ENCODE data around the gene CDH15.

Gene CDH15

DNA sequence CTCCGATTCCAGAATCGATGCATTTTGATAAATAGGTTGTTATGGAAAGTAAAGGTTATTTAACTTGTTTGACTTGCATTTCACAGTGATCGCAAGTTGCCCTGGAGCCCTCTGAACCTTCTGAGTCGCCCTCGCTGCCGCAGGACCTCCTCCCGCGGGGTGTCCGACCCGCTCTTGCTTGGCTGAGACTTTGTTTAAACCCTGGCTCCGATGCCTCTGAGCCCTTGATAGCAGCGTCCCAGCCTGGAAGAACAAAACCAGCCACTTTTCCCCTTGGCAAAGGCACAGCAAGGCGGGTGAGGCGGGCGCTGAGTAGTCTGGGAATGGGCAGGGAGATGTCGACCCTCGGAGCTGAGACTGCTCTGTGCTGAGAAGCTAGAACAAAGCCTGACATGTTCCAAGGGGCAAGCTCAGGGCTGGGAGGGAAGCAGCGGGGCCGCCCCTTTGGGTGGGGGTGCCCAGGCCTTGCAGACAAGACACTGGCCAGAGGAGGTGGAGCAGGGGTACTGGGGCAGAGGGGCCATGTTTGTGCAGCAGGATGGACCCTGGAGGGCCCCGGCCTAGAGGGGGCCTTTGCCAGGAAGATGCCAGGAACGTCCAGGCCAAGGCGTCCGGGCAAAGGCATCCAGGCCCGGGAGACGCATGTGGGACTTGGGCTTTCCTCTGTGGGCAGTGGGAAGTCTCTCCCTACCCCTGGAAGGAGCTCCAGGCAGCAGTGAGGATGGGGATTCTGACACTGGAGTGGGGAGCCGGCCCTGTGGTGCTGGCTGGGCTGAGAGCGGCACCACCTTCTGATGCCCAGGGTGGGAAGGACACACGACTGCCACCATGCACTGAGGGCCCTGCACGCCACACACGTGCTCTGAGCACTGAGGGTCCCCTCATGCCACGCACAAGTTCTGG lies 30.3 kb upstream of the CDH15 start:
- no peak for DNase-seq

DNA sequence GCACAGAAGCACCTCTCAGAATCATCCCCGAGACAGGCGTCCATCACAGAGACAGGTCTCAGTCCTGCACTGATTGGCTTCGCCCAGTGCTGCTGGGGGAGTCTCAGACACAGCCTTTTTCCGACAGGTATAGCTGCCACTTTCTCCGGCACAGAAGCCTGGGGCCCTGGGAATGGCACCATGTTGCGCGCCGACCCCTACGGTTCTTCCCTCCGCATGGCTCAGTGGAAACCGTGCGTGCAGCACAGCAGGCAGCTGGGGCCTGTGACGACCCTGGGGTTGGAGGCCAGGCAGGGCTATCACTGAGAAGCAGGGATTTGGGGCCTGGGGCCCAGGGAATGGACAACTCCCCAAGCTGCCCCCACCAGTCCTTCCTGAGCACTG lies 29.7 kb upstream of the CDH15 start:
- no peak for DNase-seq

- no peak for DNase-seq
These were observed 28.9 kb upstream of the CDH15 start for GRCh38 chr16:89142474-89143195.

DNA sequence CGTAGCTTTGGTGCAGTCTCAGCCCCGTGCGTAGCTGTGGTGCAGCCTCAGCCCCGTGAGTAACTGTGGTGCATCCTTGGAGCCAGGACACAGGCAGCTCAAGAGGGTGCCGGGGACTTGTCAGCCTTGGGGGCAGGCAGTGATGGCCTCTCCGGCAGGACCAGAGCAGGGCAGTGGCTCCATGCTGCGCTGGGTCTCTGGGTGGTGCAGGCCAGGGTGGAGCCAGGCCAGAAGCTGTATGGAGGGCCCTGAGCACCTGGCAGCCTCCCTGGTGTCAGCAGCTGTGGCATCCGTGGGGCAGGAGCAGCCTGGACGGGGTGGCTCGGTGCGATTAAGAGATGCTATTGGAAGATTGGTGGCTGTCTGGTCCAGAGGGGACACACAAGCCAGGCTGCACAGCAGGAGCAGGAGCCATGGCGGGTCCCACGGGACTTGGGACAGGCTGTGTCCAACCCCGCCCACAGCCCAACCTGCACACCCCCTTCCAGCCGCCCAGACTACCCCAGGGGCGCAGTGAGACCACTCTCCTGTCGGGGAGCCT lies 28.3 kb upstream of the CDH15 start:
- no peak for DNase-seq

DNA sequence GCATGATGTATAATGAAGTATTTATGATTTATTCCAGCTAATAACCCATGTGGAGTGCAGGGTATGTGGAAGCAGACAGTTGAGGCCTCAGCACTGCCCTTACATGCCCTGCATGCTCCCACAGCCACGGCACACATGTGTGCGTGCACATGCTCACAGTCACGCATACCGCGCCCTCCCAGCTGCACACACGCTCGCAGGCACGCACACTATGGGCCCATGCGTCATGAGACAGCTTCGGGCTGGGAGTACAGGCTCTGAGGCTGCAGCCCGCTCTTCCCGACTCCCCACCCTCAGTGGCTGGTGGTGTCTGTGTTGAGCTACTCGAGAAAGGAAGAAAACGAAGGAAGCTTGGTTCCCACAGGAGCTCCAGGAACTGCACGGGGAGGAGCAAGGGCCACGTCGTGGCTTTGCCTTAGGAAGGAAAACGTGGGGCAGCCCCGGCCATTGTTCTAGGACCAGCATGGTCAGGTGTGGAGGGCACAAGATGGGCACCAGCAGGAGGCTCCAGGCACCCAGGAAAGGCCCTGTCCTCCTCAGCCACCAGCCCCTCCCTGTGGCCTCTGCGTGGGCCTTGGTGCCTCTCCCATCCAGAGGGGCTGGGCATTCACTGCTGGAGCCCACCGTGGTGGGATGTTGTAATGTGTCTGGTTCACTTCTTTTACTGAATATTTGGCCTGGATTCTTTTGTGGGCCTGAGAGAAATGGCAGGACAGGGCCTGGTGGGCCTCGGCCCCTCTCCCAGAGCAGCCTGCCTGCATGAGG lies 27.5 kb upstream of the CDH15 start:
- no peak for DNase-seq

DNA sequence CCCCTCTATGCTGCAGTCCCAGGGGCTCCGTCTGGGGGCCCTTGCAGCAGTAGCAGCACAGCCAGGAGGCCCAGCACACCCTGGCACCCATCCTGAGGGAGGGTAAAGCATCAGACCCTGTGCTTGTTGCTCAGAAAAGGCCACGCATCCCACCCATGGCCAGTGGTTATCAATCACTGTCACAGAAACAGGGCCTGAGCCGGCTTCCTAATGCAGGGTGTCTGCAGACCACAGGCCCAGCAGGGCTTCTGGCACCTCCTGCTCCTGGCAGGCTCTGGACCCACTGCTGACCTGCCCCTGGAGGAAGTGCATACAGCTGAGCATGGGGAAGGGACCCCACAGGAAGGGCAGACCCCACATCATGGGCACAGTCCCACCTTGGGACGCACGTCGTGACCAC lies 26.9 kb upstream of the CDH15 start:
- no peak for DNase-seq

GRCh38 chr16:89145406-89146161 lies 26.0 kb upstream of the CDH15 start:
- DNase-seq = no peak

DNA sequence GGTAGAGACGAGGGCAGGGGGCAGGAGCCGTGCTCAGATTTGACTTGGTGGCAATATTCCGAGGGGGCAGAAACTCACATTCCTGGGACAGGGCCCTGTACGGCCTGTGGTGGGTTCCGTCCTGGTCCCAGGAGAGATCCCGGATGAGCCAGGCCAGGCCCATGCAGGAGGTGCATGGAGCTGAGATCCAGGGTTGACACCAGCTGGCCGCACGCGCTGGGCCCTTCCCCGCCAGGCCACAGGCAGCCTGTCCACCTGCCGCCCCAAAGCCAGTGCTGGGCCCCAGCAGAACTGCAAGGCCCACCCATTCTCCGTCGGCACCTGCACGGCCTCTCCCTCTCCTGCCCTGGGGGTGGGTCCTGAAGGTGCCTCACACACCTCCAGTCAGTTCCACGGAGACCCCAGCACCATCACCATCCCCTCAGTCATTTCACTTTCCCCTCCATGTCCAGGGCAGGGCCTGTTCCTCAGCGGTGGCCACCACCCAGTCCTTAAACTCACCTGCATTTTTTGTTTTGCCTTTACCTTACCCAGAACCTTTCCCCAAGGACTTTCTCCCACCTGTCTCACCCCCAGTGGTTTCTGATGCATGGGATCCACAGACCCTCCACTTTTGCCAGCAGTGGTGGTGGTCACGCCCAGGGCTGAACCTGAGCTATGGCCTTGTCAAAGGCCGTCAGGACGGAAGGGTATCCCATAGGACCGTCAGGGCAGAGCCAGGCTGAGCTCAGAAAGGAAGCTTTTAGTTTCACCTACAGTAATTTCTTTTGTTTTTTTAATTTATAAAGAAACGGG lies 25.1 kb upstream of the CDH15 start:
- DNase-seq = no peak

- DNase-seq = no peak
These were observed 24.3 kb upstream of the CDH15 start for GRCh38 chr16:89147085-89147817.

GRCh38 chr16:89149386-89149785 lies 22.2 kb upstream of the CDH15 start:
- DNase-seq = no peak

GRCh38 chr16:89150090-89150835 lies 21.3 kb upstream of the CDH15 start:
- no peak for DNase-seq

DNA sequence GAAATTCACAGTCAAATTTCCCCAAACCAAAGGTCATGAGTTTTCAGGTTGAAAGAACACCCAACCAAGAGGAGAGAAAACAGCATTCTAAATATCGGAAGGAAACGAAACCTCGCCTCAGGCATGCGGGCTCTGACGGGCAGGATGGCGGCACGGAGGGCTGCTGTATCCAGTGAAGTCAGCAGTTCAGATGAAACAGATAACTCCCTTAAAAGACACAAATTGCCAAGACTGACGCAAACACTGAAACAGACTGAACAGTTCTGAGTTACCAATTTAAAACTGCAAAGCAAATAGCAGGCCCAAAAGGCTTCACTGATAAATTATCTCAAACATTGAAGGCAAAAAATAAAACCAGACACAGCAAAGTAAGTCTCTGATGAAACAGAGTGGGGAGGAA lies 20.6 kb upstream of the CDH15 start:
- DNase-seq = no peak

GRCh38 chr16:89152831-89153700 lies 18.5 kb upstream of the CDH15 start:
- no peak for DNase-seq

GRCh38 chr16:89153848-89154271 lies 17.7 kb upstream of the CDH15 start:
- no peak for DNase-seq

DNA sequence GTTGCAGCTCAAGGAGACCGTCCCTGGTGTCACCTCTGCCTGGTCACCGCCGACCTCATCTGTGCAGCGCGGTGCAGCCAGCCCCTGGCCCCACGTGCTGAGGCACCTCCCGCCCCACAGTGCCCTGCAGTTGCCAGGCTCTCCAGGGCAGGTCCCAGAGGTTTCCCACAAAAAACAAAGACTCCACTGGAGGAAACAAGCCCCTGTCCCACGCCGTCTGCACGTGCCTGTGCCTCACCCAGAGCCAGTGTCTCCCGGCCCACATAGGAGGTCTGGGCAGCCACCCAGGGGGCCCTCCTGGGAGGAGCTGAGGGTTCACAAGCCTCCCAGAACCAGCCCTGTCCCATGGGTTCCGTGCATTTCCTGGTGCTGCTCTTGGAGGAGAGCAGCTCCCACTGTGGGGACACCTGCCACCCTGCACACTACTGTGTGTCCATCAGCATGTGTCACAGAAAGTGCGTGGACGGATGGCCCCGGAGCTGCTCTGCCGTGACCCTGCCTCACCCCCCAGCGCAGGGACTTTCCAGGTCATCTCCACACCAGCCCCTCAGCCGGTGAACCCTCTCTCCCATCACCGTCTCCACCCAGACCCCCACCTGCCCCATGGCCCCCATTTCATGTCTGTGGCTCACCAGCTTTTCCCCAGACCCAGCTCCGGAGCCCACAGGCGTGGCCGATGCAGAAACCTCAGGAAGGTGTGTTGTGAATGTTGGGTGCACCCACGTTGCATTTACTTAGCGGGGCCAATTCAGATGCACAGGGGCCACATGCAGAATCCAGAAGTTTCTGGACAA lies 17.0 kb upstream of the CDH15 start:
- DNase-seq = no peak

DNA sequence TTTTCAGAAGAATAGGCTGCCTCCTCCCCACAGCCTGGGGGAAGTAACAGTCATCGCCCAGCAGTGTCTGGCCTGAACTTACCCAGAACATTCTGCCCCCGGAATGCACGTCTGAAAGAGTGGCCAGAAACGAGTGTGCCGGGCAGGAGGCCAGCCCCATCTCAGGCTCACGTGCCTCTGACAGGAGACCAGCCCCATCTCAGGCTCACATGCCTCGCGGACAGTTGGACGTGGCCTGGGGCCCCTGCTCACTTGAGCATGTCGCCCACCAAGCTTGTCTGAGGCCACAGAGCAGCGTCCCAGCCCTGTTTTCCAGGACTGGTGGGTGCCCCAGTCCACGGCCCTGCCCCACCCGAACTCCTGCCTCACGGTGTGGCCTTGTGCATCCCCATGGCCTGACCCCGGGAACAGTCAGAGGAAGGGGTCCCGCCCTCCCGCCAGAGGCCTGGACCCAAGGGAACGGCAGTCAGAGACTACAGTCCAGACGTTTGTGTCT lies 16.3 kb upstream of the CDH15 start:
- no peak for DNase-seq

DNA sequence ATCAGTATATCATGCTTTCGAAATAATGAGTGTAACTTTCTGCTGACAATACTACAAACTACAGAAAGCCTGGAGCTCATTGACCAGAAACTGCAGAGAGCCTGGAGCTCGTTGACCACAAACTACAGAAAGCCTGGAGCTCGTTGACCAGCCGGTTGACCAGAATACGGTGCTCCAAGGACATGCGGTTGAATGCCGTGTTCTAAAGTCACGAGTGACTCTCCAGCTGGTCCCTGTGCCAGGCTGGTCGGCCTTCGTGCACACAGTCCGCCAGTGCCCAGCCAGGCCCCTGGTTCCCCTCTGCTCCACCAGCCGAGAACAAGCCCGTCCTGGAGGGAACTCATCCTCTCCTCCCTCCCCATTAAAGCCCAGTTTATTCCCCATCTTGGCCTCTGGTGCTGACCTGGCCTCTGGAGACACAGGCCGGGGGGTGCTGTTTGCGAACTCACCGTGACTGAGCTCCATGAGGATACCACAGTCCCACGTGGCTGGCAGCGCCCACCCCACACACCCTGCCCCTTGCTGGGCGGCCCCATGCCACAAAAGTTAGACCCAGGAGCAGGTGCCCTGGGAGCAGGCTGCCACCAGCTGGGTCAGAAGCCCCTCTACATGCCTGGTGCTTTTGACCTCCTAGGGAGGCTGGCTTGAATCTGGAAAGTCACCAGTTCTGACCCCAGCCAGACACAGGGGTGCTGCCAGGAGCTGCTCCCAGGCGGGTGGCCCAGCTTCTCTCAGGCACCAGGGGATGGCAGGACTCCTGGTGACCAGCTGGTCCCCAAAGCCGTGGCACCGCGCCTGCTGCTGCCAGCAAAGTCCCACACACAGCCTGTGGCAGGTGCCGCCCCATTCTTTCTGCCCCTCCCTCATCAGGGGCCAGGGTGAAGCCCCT lies 15.5 kb upstream of the CDH15 start:
- DNase-seq = no peak
